Measurements from ENCODE around the gene PEX16.

DNA sequence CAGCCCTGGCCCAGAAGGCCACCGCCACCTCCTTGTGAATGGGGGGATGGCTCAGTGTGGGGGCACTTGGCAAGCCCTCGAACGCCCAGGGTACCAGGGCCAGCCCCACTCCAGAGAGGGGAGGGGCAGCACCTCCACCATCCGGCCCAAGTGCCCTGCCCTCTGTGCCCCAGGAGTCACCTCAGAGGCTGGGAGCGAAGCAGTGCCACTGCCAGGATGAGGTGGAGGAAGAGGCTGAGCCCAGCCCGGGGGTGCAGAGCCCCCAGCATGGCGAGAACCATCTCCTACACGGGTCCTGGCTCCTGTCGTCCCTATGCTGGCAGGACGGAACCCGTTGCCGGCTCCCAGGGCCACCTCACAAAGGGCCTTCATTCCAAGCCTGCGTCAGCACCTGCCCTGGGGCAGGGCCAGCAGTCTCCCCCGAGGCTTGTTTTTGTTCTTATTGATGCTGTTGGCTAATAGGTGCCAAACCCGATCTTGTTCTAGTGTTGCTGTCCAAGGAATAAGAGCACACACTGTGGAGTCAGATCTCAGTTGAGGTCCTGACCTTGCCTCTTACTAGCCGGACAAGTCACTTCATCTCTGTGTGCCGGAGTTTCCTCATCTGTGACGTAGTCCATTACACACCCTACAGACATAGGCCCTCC lies 10.6 kb downstream of the PEX16 start, which contains the start of gene FREY1:
- TF ChIP-seq, protein P1, sequence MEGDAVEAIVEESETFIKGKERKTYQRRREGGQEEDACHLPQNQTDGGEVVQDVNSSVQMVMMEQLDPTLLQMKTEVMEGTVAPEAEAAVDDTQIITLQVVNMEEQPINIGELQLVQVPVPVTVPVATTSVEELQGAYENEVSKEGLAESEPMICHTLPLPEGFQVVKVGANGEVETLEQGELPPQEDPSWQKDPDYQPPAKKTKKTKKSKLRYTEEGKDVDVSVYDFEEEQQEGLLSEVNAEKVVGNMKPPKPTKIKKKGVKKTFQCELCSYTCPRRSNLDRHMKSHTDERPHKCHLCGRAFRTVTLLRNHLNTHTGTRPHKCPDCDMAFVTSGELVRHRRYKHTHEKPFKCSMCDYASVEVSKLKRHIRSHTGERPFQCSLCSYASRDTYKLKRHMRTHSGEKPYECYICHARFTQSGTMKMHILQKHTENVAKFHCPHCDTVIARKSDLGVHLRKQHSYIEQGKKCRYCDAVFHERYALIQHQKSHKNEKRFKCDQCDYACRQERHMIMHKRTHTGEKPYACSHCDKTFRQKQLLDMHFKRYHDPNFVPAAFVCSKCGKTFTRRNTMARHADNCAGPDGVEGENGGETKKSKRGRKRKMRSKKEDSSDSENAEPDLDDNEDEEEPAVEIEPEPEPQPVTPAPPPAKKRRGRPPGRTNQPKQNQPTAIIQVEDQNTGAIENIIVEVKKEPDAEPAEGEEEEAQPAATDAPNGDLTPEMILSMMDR (conservative IDR thresholded peaks at IDR 0.05): no peak
- no peak for TF ChIP-seq EZH2 (IDR thresholded peaks at IDR 0.05; ENCODE audit: low read depth)

All from PC-9 (cell line).